SK-N-SH (cell line): ENCODE data around the gene KCNQ2. TPM values are rescaled to one million over a fixed set of nuclear protein-coding genes. Genes with fewer than 3 reads are reported as not detected.

Experiments used
- CTCF ChIA-PET: fragments of 300-600, 350-600 bp; formaldehyde crosslinking; extraction: SDS; loops from one replicate; lab custom pipeline; 2021; lab: Yijun Ruan, JAX
- POLR2A ChIA-PET: fragments of 350-600 bp; sonication (Branson Sonifier 250); formaldehyde crosslinking; extraction: SDS; loops from one replicate; lab custom pipeline; 2020; ENCODE audit warnings: antibody characterized with exemption, inconsistent platforms; lab: Yijun Ruan, JAX
- DNase-seq: peaks from one replicate; pipeline ENCODE4 v3.0.0; 2012
- H2AFZ ChIP-seq: fragments of 200-600 bp; sonication (generic); 2 replicates; pipeline ENCODE4 v1.8.1; 2016; ENCODE audit warnings: antibody characterized with exemption, mild to moderate bottlenecking, low read depth
- H3F3A ChIP-seq: fragments of 200-600 bp; sonication (generic); replicated peaks from 2 replicates; pipeline ENCODE3; 2016; ENCODE audit warnings: antibody characterized with exemption, mild to moderate bottlenecking; ENCODE audit not compliant: insufficient read depth
- H3K27ac ChIP-seq, 2 experiments: fragments of 200-500 bp in 1 of 2; fragments of 200-600 bp in 1 of 2; sonication (Bioruptor generic) in 1 of 2; sonication (generic), shearing (Covaris generic) in 1 of 2; 2 replicates each; pipeline versions ENCODE4 v1.5.1 to v1.6.1; 2014 to 2016; ENCODE audit warnings: low read depth in 2 of 2, inconsistent platforms in 1 of 2, low read length in 1 of 2, mild to moderate bottlenecking in 1 of 2, mixed read lengths in 1 of 2
- H3K27me3 ChIP-seq: fragments of 200-600 bp; sonication (generic), shearing (Covaris generic); 2 replicates; pipeline ENCODE4 v1.6.1; 2016; ENCODE audit warnings: mixed run types; ENCODE audit not compliant: insufficient read depth
- H3K36me3 ChIP-seq, 2 experiments: fragments of 200-500 bp in 1 of 2; fragments of 200-600 bp in 1 of 2; sonication (Bioruptor generic) in 1 of 2; sonication (generic) in 1 of 2; replicated peaks in 1 of 2; 2 replicates each; pipeline versions ENCODE3 to v1.5.1; 2014 to 2016; ENCODE audit warnings: low read length in 1 of 2, mild to moderate bottlenecking in 1 of 2; ENCODE audit not compliant: insufficient read depth in 2 of 2, control insufficient read depth in 1 of 2
- H3K4me1 ChIP-seq, 2 experiments: fragments of 200-500 bp in 1 of 2; fragments of 200-600 bp in 1 of 2; sonication (Bioruptor generic) in 1 of 2; sonication (generic), shearing (Covaris generic) in 1 of 2; 2 replicates each; pipeline versions ENCODE4 v1.5.1 to v1.6.1; 2014 to 2016; ENCODE audit warnings: low read depth in 1 of 2, low read length in 1 of 2, mixed run types in 1 of 2; ENCODE audit not compliant: insufficient read depth in 2 of 2, control insufficient read depth in 1 of 2
- H3K4me2 ChIP-seq: fragments of 200-600 bp; sonication (generic), shearing (Covaris generic); 2 replicates; pipeline ENCODE4 v1.6.1; 2017; ENCODE audit warnings: mixed run types
- H3K4me3 ChIP-seq, 2 experiments: fragments of 200-500 bp in 1 of 2; fragments of 200-600 bp in 1 of 2; sonication (Bioruptor generic) in 1 of 2; sonication (generic), shearing (Covaris generic) in 1 of 2; 2 replicates each; pipeline versions ENCODE4 v1.5.1 to v1.8.1; 2014 to 2016; ENCODE audit warnings: low read depth in 2 of 2, inconsistent platforms in 1 of 2, low read length in 1 of 2, mild to moderate bottlenecking in 1 of 2, mixed read lengths in 1 of 2, moderate library complexity in 1 of 2
- H3K79me2 ChIP-seq: fragments of 200-600 bp; sonication (generic); 2 replicates; pipeline ENCODE4 v1.8.1; 2017; ENCODE audit warnings: mild to moderate bottlenecking; ENCODE audit not compliant: insufficient read depth
- H3K9ac ChIP-seq: fragments of 200-600 bp; sonication (generic); 2 replicates; pipeline ENCODE4 v1.6.1; 2017; ENCODE audit warnings: mixed run types
- H3K9me2 ChIP-seq: fragments of 200-600 bp; sonication (generic); 2 replicates; pipeline ENCODE4 v1.6.1; 2017; ENCODE audit warnings: mixed run types
- H3K9me3 ChIP-seq: fragments of 200-600 bp; sonication (generic); 2 replicates; pipeline ENCODE4 v1.6.1; 2017; ENCODE audit warnings: mixed run types, mild to moderate bottlenecking, moderate library complexity
- H4K20me1 ChIP-seq: fragments of 200-600 bp; sonication (generic); 2 replicates; pipeline ENCODE4 v1.6.1; 2017; ENCODE audit warnings: mild to moderate bottlenecking, mixed run types; ENCODE audit not compliant: insufficient read depth
- CHD2 ChIP-seq: fragments of 150-350 bp; IDR thresholded peaks from 2 replicates; pipeline ENCODE4 v1.6.1; 2018; ENCODE audit warnings: low read length; ENCODE audit not compliant: partially characterized antibody
- FOSL2 ChIP-seq: IDR thresholded peaks from 2 replicates; pipeline ENCODE4 v1.4.0; 2012; ENCODE audit warnings: low read depth, mild to moderate bottlenecking, moderate library complexity, borderline replicate concordance
- MAX ChIP-seq: IDR thresholded peaks from 2 replicates; pipeline ENCODE4 v1.4.0; 2012; ENCODE audit warnings: low read depth
- PBX3 ChIP-seq: IDR thresholded peaks from 2 replicates; pipeline ENCODE4; 2012
- POLR2AphosphoS5 ChIP-seq: IDR thresholded peaks from 2 replicates; pipeline ENCODE4 v1.6.1; 2012; ENCODE audit warnings: low read depth, low read length
- RCOR1 ChIP-seq: fragments of 150-350 bp; IDR thresholded peaks from 2 replicates; pipeline ENCODE4 v1.6.1; 2017; ENCODE audit warnings: antibody characterized with exemption, low read length
- REST ChIP-seq: IDR thresholded peaks from 2 replicates; pipeline ENCODE4 v1.6.1; 2012; ENCODE audit warnings: mild to moderate bottlenecking, low read depth, low read length, moderate library complexity
- TAF1 ChIP-seq: IDR thresholded peaks from 2 replicates; pipeline ENCODE4 v1.6.1; 2012; ENCODE audit warnings: low read depth, mild to moderate bottlenecking, low read length, moderate library complexity, borderline replicate concordance
- USF2 ChIP-seq: fragments of 150-350 bp; IDR thresholded peaks from 2 replicates; pipeline ENCODE4 v1.6.1; 2017; ENCODE audit warnings: antibody characterized with exemption, low read length, low read depth, borderline replicate concordance
- WGBS: methylation state at CpG from one replicate; pipeline ENCODE4 v1.1.6; 2017; ENCODE audit warnings: low lambda C conversion rate; 5-methylcytosine and 5-hydroxymethylcytosine counted together
- polyA plus RNA-seq, 3 experiments: library from polyadenylated mRNA; depleted of rRNA; stranded (reverse); fragments of >200 nt; gene quantifications; 2 replicates each; pipeline ENCODE4 v1.2.3, GENCODE V29; 2012
- TF ChIP-seq, protein P1 (sequence below): IDR thresholded peaks from 2 replicates; pipeline ENCODE4 v1.4.0; 2012; ENCODE audit warnings: low read depth, borderline replicate concordance

Gene KCNQ2
- polyA plus RNA-seq, 1 of the 3 experiments (the other 2 are of a cell fraction) = 3.9 TPM

GRCh38 chr20:63505281-63505680 lies 32.8 kb upstream of the KCNQ2 start:
- POLR2A ChIA-PET = no interaction called here
- 60% methylated on average over 8 of the region's 8 CpGs for WGBS

More at GRCh38 chr20:63505281-63505680, 32.8 kb upstream of the KCNQ2 start:
- Histone ChIP-seq H3K4me3 (no peak overlapping the region), H3K4me2 (no peak overlapping the region), H3K9ac (no peak overlapping the region), H3F3A (peaks cover 7% of the 10 kb centered on the region), H3K36me3 (no peaks in the 10 kb centered on the region), H3K4me1 (peaks cover 0 to 21% of the 10 kb centered on the region in 2 experiments; a peak in 1 of 4 replicates), H2AFZ (no peak overlapping the region), H3K9me3 (no peaks in the 10 kb centered on the region), H4K20me1 (no peaks in the 10 kb centered on the region), H3K27me3 (no peaks in the 10 kb centered on the region), H3K9me2 (no peaks in the 10 kb centered on the region), H3K79me2 (no peaks in the 10 kb centered on the region), H3K27ac (no peak overlapping the region)
- DNase-seq = no peak
- TF ChIP-seq CHD2 = no peak
- no peak for TF ChIP-seq RCOR1
- TF ChIP-seq POLR2AphosphoS5 = no peak
- TF ChIP-seq, protein P1, sequence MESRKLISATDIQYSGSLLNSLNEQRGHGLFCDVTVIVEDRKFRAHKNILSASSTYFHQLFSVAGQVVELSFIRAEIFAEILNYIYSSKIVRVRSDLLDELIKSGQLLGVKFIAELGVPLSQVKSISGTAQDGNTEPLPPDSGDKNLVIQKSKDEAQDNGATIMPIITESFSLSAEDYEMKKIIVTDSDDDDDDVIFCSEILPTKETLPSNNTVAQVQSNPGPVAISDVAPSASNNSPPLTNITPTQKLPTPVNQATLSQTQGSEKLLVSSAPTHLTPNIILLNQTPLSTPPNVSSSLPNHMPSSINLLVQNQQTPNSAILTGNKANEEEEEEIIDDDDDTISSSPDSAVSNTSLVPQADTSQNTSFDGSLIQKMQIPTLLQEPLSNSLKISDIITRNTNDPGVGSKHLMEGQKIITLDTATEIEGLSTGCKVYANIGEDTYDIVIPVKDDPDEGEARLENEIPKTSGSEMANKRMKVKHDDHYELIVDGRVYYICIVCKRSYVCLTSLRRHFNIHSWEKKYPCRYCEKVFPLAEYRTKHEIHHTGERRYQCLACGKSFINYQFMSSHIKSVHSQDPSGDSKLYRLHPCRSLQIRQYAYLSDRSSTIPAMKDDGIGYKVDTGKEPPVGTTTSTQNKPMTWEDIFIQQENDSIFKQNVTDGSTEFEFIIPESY = no peak
- no peak for TF ChIP-seq USF2
- no peak for TF ChIP-seq REST
- TF ChIP-seq MAX = no peak
- TF ChIP-seq TAF1 = no peak
- TF ChIP-seq PBX3 = no peak
- TF ChIP-seq FOSL2 = no peak
- CTCF ChIA-PET = interaction anchor here (0.9 to 2.6 kb wide), 2 partner anchors 9 to 28 kb away, joined by 3 to 13 read pairs; no protein-coding TSS in a partner anchor
